Adipocyte (in vitro differentiated cells): ENCODE measurements around the gene NPAS3.

Source experiments
- DNase-seq: peaks from one replicate; pipeline ENCODE4 v3.0.0-alpha.2; 2015; ENCODE audit warnings: low read depth
- H3K27me3 ChIP-seq: replicated peaks from 2 replicates; pipeline ENCODE4 v1.7.0; 2013; ENCODE audit warnings: mild to moderate bottlenecking, low read length, moderate library complexity; ENCODE audit not compliant: control insufficient read depth, insufficient read depth
- H3K36me3 ChIP-seq: 2 replicates; pipeline ENCODE4 v1.7.0; 2013; ENCODE audit warnings: low read length, mild to moderate bottlenecking, moderate library complexity; ENCODE audit not compliant: control insufficient read depth, insufficient read depth, severe bottlenecking
- H3K4me1 ChIP-seq: 2 replicates; pipeline ENCODE4 v1.7.0; 2013; ENCODE audit warnings: mild to moderate bottlenecking, low read length, moderate library complexity; ENCODE audit not compliant: control insufficient read depth, insufficient read depth
- H3K4me3 ChIP-seq: 2 replicates; pipeline ENCODE4 v1.7.0; 2013; ENCODE audit warnings: mild to moderate bottlenecking, low read length, moderate library complexity
- H3K9ac ChIP-seq: 2 replicates; pipeline ENCODE4 v1.7.0; 2013; ENCODE audit warnings: mild to moderate bottlenecking, low read length, moderate library complexity
- H3K9me3 ChIP-seq: 2 replicates; pipeline ENCODE4 v1.7.0; 2013; ENCODE audit warnings: mild to moderate bottlenecking, low read length, moderate library complexity; ENCODE audit not compliant: control insufficient read depth

Gene NPAS3

GRCh38 chr14:33714527-33715226 lies 776.0 kb downstream of the NPAS3 start:
- Histone ChIP-seq H3K4me1 (peaks cover 6% of the 10 kb centered on the region), H3K27me3 (peaks cover 5% of the 10 kb centered on the region), H3K9ac (no peak overlapping the region), H3K4me3 (no peak overlapping the region), H3K9me3 (no peaks in the 10 kb centered on the region), H3K36me3 (no peaks in the 10 kb centered on the region)
- peak; percentile 49 for DNase-seq

GRCh38 chr14:33715227-33715528 lies 776.5 kb downstream of the NPAS3 start:
- no peak for DNase-seq
- Histone ChIP-seq H3K27me3 (peaks cover 5% of the 10 kb centered on the region), H3K36me3 (no peaks in the 10 kb centered on the region), H3K9ac (no peak overlapping the region), H3K4me3 (no peak overlapping the region), H3K9me3 (no peaks in the 10 kb centered on the region), H3K4me1 (peaks cover 6% of the 10 kb centered on the region)

GRCh38 chr14:33716921-33717320 lies 778.2 kb downstream of the NPAS3 start:
- no peak for DNase-seq

GRCh38 chr14:33717866-33718265 lies 779.2 kb downstream of the NPAS3 start:
- Histone ChIP-seq H3K36me3 (no peaks in the 10 kb centered on the region), H3K27me3 (no peaks in the 10 kb centered on the region), H3K4me1 (peaks cover 6% of the 10 kb centered on the region), H3K4me3 (no peak overlapping the region), H3K9me3 (no peaks in the 10 kb centered on the region), H3K9ac (no peak overlapping the region)
- DNase-seq = no peak

More at GRCh38 chr14:33716921-33717320, 778.2 kb downstream of the NPAS3 start:
- H3K9ac ChIP-seq = no peak overlapping the region
- H3K9me3 ChIP-seq = no peaks in the 10 kb centered on the region
- peaks cover 6% of the 10 kb centered on the region for H3K4me1 ChIP-seq
- H3K36me3 ChIP-seq = no peaks in the 10 kb centered on the region
- H3K27me3 ChIP-seq = peaks cover under 1% of the 10 kb centered on the region
- no peak overlapping the region for H3K4me3 ChIP-seq

- no peak overlapping the region for H3K9ac ChIP-seq
Measured at GRCh38 chr14:33720284-33720787, 781.7 kb downstream of the NPAS3 start.

GRCh38 chr14:33726685-33727084 lies 788.0 kb downstream of the NPAS3 start:
- no peaks in the 10 kb centered on the region for H3K36me3 ChIP-seq
- H3K9ac ChIP-seq = no peak overlapping the region
- no peaks in the 10 kb centered on the region for H3K9me3 ChIP-seq
- no peaks in the 10 kb centered on the region for H3K4me1 ChIP-seq
- no peak for DNase-seq
- no peaks in the 10 kb centered on the region for H3K27me3 ChIP-seq
- H3K4me3 ChIP-seq = no peak overlapping the region

More at GRCh38 chr14:33720284-33720787, 781.7 kb downstream of the NPAS3 start:
- no peaks in the 10 kb centered on the region for H3K9me3 ChIP-seq
- H3K36me3 ChIP-seq = no peaks in the 10 kb centered on the region
- no peak for DNase-seq
- no peaks in the 10 kb centered on the region for H3K27me3 ChIP-seq
- H3K4me1 ChIP-seq = no peaks in the 10 kb centered on the region
- H3K4me3 ChIP-seq = no peak overlapping the region

- no peak overlapping the region for H3K9ac ChIP-seq
- DNase-seq = no peak
- H3K4me1 ChIP-seq = no peaks in the 10 kb centered on the region
- H3K36me3 ChIP-seq = no peaks in the 10 kb centered on the region
- no peaks in the 10 kb centered on the region for H3K9me3 ChIP-seq
- no peaks in the 10 kb centered on the region for H3K27me3 ChIP-seq
- H3K4me3 ChIP-seq = no peak overlapping the region
Measured at GRCh38 chr14:33727606-33728005, 788.9 kb downstream of the NPAS3 start.

- Histone ChIP-seq H3K36me3 (no peaks in the 10 kb centered on the region), H3K4me3 (no peak overlapping the region), H3K9ac (no peak overlapping the region), H3K4me1 (no peaks in the 10 kb centered on the region), H3K27me3 (no peaks in the 10 kb centered on the region), H3K9me3 (no peaks in the 10 kb centered on the region)
- DNase-seq = no peak
Measured at GRCh38 chr14:33728010-33728498, 789.4 kb downstream of the NPAS3 start.

- DNase-seq = no peak
- no peaks in the 10 kb centered on the region for H3K4me1 ChIP-seq
- H3K4me3 ChIP-seq = no peak overlapping the region
- no peaks in the 10 kb centered on the region for H3K27me3 ChIP-seq
- no peaks in the 10 kb centered on the region for H3K36me3 ChIP-seq
- no peak overlapping the region for H3K9ac ChIP-seq
- no peaks in the 10 kb centered on the region for H3K9me3 ChIP-seq
Measured at GRCh38 chr14:33730156-33730555, 791.5 kb downstream of the NPAS3 start.

- Histone ChIP-seq H3K4me3 (no peak overlapping the region), H3K27me3 (no peaks in the 10 kb centered on the region), H3K4me1 (no peaks in the 10 kb centered on the region), H3K36me3 (no peaks in the 10 kb centered on the region), H3K9me3 (no peaks in the 10 kb centered on the region), H3K9ac (no peak overlapping the region)
- DNase-seq = no peak
Measured at GRCh38 chr14:33732175-33732574, 793.5 kb downstream of the NPAS3 start.

- Histone ChIP-seq H3K4me3 (no peak overlapping the region), H3K27me3 (no peaks in the 10 kb centered on the region), H3K9ac (no peak overlapping the region), H3K36me3 (no peaks in the 10 kb centered on the region), H3K4me1 (no peaks in the 10 kb centered on the region), H3K9me3 (no peaks in the 10 kb centered on the region)
- DNase-seq = no peak
Measured at GRCh38 chr14:33733310-33733709, 794.6 kb downstream of the NPAS3 start.

- no peak overlapping the region for H3K9ac ChIP-seq
- no peaks in the 10 kb centered on the region for H3K36me3 ChIP-seq
- no peaks in the 10 kb centered on the region for H3K27me3 ChIP-seq
- DNase-seq = no peak
- H3K4me1 ChIP-seq = no peaks in the 10 kb centered on the region
- H3K4me3 ChIP-seq = no peak overlapping the region
- H3K9me3 ChIP-seq = no peaks in the 10 kb centered on the region
Measured at GRCh38 chr14:33733721-33734120, 795.0 kb downstream of the NPAS3 start.
